Endothelial cell of umbilical vein (primary cell): ENCODE data around the gene CLCN6. TPM values are rescaled to one million over a fixed set of nuclear protein-coding genes. Genes with fewer than 3 reads are reported as not detected.

Experiments used
- BruUV-seq: library from RNA; stranded (reverse); fragments of 400-500 nt; replicated peaks from 2 replicates; lab custom pipeline; 2021; lab: Mats Ljungman, UMichigan
- CTCF ChIA-PET: fragments of 300-600, 350-600 bp; sonication (Branson Sonifier 250); formaldehyde crosslinking; loops from one replicate; lab custom pipeline; 2021; ENCODE audit warnings: antibody characterized with exemption, inconsistent platforms; lab: Charles Lee
- POLR2A ChIA-PET: fragments of 300-600, 350-600 bp; sonication (Branson Sonifier 250); formaldehyde crosslinking; loops from one replicate; lab custom pipeline; 2021; ENCODE audit warnings: antibody characterized with exemption, inconsistent platforms; lab: Charles Lee
- DNase-seq: peaks from one replicate; pipeline ENCODE4 v3.0.0-alpha.2; 2011; ENCODE audit warnings: low read depth, low spot score
- FAIRE-seq: peaks from 2 replicates; lab custom pipeline; 2011; peaks lifted over from hg19 to GRCh38; lab: Jason Lieb, UNC
- H2AFZ ChIP-seq: 2 replicates; pipeline ENCODE4 v1.6.0; 2012; ENCODE audit warnings: low read depth, low read length, control low read depth, inconsistent platforms
- H3K27ac ChIP-seq: 2 replicates; pipeline ENCODE4 v1.5.1; 2011; ENCODE audit warnings: low read depth, mild to moderate bottlenecking, control low read depth, low read length, moderate library complexity; ENCODE audit not compliant: insufficient read depth
- H3K27me3 ChIP-seq, 2 experiments: 2 replicates each; pipeline versions ENCODE4 v1.6.0 to v1.6.1; 2011; ENCODE audit warnings: low read length in 2 of 2, mixed read lengths in 1 of 2; ENCODE audit not compliant: control insufficient read depth in 2 of 2, insufficient read depth in 2 of 2
- H3K36me3 ChIP-seq, 2 experiments: 2 replicates in 1 of 2; 3 replicates in 1 of 2; pipeline ENCODE4 v1.5.1; 2011; ENCODE audit warnings: low read length in 2 of 2, mild to moderate bottlenecking in 1 of 2, moderate library complexity in 1 of 2; ENCODE audit not compliant: control insufficient read depth in 2 of 2, insufficient read depth in 2 of 2; ENCODE audit errors: extremely low read depth in 1 of 2
- H3K4me1 ChIP-seq: 3 replicates; pipeline ENCODE4 v1.5.1; 2011; ENCODE audit warnings: mild to moderate bottlenecking, low read length; ENCODE audit not compliant: control insufficient read depth, insufficient read depth; ENCODE audit errors: extremely low read depth
- H3K4me2 ChIP-seq: 2 replicates; pipeline ENCODE4 v1.6.1; 2011; ENCODE audit warnings: low read length, control low read depth, mixed read lengths; ENCODE audit not compliant: insufficient read depth
- H3K4me3 ChIP-seq, 3 experiments: fragments of 200-600 bp in 1 of 3; sonication (generic), shearing (Covaris generic) in 1 of 3; replicated peaks in 1 of 3; 2 replicates each; pipeline ENCODE4 v1.5.1; 2011 to 2016; ENCODE audit warnings: control low read depth in 3 of 3, low read length in 3 of 3, mild to moderate bottlenecking in 2 of 3, inconsistent platforms in 1 of 3, low read depth in 1 of 3, moderate library complexity in 1 of 3; ENCODE audit not compliant: insufficient read depth in 1 of 3
- H3K79me2 ChIP-seq: 2 replicates; pipeline ENCODE4 v1.6.0; 2012; ENCODE audit warnings: low read length, inconsistent platforms; ENCODE audit not compliant: control insufficient read depth, insufficient read depth
- H3K9ac ChIP-seq: replicated peaks from 2 replicates; pipeline ENCODE3; 2011; ENCODE audit warnings: low read length, control low read depth; ENCODE audit not compliant: insufficient read depth; ENCODE audit errors: extremely low read depth
- H3K9me1 ChIP-seq: replicated peaks from 3 replicates; pipeline ENCODE4 v1.6.0; 2011; ENCODE audit warnings: mild to moderate bottlenecking, low read length; ENCODE audit not compliant: control insufficient read depth, insufficient read depth; ENCODE audit errors: extremely low read depth
- H3K9me3 ChIP-seq: replicated peaks from 2 replicates; pipeline ENCODE4 v1.5.1; 2012; ENCODE audit warnings: low read length, inconsistent platforms; ENCODE audit not compliant: control insufficient read depth, insufficient read depth
- H4K20me1 ChIP-seq: replicated peaks from 2 replicates; pipeline ENCODE3; 2011; ENCODE audit warnings: mild to moderate bottlenecking, low read length; ENCODE audit not compliant: control insufficient read depth, insufficient read depth; ENCODE audit errors: extremely low read depth
- CTCF ChIP-seq, 2 donors: IDR thresholded peaks; 1 replicate in 1 of 2; 2 replicates in 1 of 2; pipeline ENCODE4 v1.5.1; 2011; ENCODE audit warnings: low read length in 2 of 2, mild to moderate bottlenecking in 2 of 2, moderate library complexity in 2 of 2, control low read depth in 1 of 2, inconsistent platforms in 1 of 2, low read depth in 1 of 2; ENCODE audit not compliant: insufficient read depth in 1 of 2; ENCODE audit errors: extremely low read depth in 1 of 2
- EZH2 ChIP-seq: IDR thresholded peaks from 2 replicates; pipeline ENCODE4 v1.6.1; 2012; ENCODE audit warnings: borderline replicate concordance, low read depth, mild to moderate bottlenecking, moderate library complexity, low read length, inconsistent platforms; ENCODE audit not compliant: severe bottlenecking
- FOS ChIP-seq: IDR thresholded peaks from 2 replicates; pipeline ENCODE4 v1.6.1; 2011; ENCODE audit warnings: mild to moderate bottlenecking, low read length, moderate library complexity, borderline replicate concordance; ENCODE audit not compliant: insufficient read depth
- GATA2 ChIP-seq: IDR thresholded peaks from 2 replicates; pipeline ENCODE4 v1.7.0; 2011; ENCODE audit warnings: low read depth, mild to moderate bottlenecking, moderate library complexity, mixed read lengths, low read length; ENCODE audit not compliant: insufficient read length, insufficient read depth
- JUN ChIP-seq: IDR thresholded peaks from 2 replicates; pipeline ENCODE4 v1.6.1; 2011; ENCODE audit warnings: borderline replicate concordance, low read depth; ENCODE audit not compliant: insufficient read length, insufficient read depth
- MYC ChIP-seq: IDR thresholded peaks from one replicate; pipeline ENCODE4 v1.6.1; 2011; ENCODE audit warnings: mild to moderate bottlenecking, low read depth, low read length
- POLR2A ChIP-seq: IDR thresholded peaks from 2 replicates; pipeline ENCODE4 v1.6.1; 2012; ENCODE audit warnings: low read depth, mild to moderate bottlenecking, control low read depth, low read length
- POLR2AphosphoS5 ChIP-seq: IDR thresholded peaks from 2 replicates; pipeline ENCODE4 v1.6.1; 2012; ENCODE audit warnings: low read depth, mild to moderate bottlenecking, control low read depth, low read length, moderate library complexity; ENCODE audit not compliant: insufficient read depth
- dilution Hi-C: fragments of 300-500 bp; cut with MboI; formaldehyde crosslinking; loops from one replicate; pipeline ENCODE4 v1.15.0; 2019; ENCODE audit warnings: low sequenced_read_pairs; ENCODE audit not compliant: extremely low pct_ligation_motif_present
- intact Hi-C: fragments of 100-400 bp; cut with micrococcal nuclease; formaldehyde crosslinking; loops from one replicate; pipeline ENCODE4 v1.10.0; 2022
- polyA plus RNA-seq, 4 experiments: library from polyadenylated mRNA; depleted of rRNA in 3 of 4; stranded (reverse) in 3 of 4; unstranded in 1 of 4; fragments of >200 nt; gene quantifications; 2 replicates each; pipeline versions ENCODE4 v1.2.1 to v1.2.3, GENCODE V29; 2011 to 2012; ENCODE audit warnings: missing spikeins in 1 of 4
- total RNA-seq: library from RNA; stranded (reverse); gene quantifications from 2 replicates; pipeline ENCODE4 v1.2.3, GENCODE V29; 2021
- TF ChIP-seq, protein P1 (sequence below): IDR thresholded peaks from 2 replicates; pipeline ENCODE4 v1.6.1; 2011; ENCODE audit not compliant: insufficient read depth, insufficient read length

CLCN6 gene
- total and polyA plus RNA-seq, 2 donors (not counting 3 experiments of a cell fraction or from before 2014, with no cell fraction given) = 20.4 to 41.2 TPM

DNA sequence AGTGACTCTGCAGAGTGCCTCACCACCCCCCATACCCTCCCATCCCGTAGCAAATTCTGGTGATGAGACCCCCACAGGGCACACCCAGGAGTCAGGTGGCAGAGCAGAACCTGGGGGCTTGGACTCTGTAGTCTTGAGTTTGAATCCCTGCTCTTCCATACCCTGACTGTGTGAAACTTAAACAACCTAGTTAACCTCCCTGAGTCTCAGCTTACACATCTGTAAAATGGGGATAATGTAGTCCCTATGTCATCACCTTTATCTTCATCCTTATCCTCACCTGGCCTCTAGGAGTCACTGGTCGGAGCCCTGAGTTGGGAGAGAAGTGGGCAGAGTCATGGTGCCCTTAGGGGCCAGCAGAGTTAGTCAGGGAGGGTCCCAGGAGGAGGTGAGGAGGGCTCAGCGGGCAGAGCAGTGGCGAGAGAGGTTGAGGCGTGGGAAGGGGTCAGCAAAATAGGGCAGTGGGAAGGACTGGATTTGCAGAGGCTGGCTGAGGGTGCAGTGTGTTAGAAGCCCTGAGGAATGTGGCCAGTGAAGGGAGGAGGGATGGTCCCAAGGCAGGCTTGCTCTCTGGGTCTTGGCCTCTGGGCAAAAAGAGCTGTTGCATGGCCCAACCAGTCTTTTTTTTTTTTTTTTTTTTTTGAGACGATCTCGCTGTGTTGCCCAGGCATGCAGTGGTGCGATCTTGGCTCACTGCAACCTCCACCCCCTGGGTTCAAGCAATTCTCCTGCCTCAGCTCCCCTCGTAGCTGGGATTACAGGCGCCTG, 25.4 kb upstream of the CLCN6 start:
- no peak overlapping the region for H3K4me2 ChIP-seq
- intact Hi-C loops (no loop called here), dilution Hi-C loops (no loop called here)
- no peaks in the 10 kb centered on the region for H3K79me2 ChIP-seq
- H3K4me1 ChIP-seq = peaks cover 8% of the 10 kb centered on the region
- FAIRE-seq (no peak), DNase-seq (no peak)
- ChIA-PET POLR2A (interaction anchor here (0.6 to 1.4 kb wide), 2 partner anchors 35 to 128 kb away, joined by 4 to 6 read pairs; no protein-coding TSS in a partner anchor), CTCF (interaction anchor here (1.2 to 2.0 kb wide), 2 partner anchors 23 to 26 kb away, joined by 5 to 7 read pairs; partner anchors contain the start of genes CLCN6 and MTHFR)
- H4K20me1 ChIP-seq = no peaks in the 10 kb centered on the region
- H3K9me3 ChIP-seq = no peaks in the 10 kb centered on the region
- no peak for TF ChIP-seq POLR2A
- no peak for TF ChIP-seq EZH2
- no peak for TF ChIP-seq GATA2
- no peak for TF ChIP-seq MYC
- TF ChIP-seq, protein P1, sequence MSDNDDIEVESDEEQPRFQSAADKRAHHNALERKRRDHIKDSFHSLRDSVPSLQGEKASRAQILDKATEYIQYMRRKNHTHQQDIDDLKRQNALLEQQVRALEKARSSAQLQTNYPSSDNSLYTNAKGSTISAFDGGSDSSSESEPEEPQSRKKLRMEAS = no peak
- TF ChIP-seq FOS = no peak
- TF ChIP-seq JUN = no peak
- TF ChIP-seq CTCF (IDR thresholded peaks at IDR 0.05; ENCODE audit: extremely low read depth in 1 of 2, insufficient read depth in 1 of 2, low read depth in 1 of 2, low read length in 2 of 2) = no peak
- TF ChIP-seq POLR2AphosphoS5 = no peak
- no peak overlapping the region for H3K9ac ChIP-seq
- no peak overlapping the region for H3K4me3 ChIP-seq
- H3K27ac ChIP-seq = no peak overlapping the region
- no peaks in the 10 kb centered on the region for H3K36me3 ChIP-seq
- no peaks in the 10 kb centered on the region for H3K9me1 ChIP-seq
- BruUV-seq = no TSS peak
- no peak overlapping the region for H2AFZ ChIP-seq
- H3K27me3 ChIP-seq = no peaks in the 10 kb centered on the region
